Activated CD4-positive, alpha-beta T cell treated with anti-CD3 and anti-CD28 coated beads, Interleukin-2, amount 10 ng/mL, durations not matched to agents 24 days and 14 days (primary cell): ENCODE results near the gene GP2. TPM values are rescaled to one million over a fixed set of nuclear protein-coding genes. Genes with fewer than 3 reads are reported as not detected.

ENCODE experiments used
- DNase-seq: peaks from one replicate; pipeline ENCODE4 v3.0.0; 2022
- H3K27ac Mint-ChIP-seq: one replicate; pipeline ENCODE4 v1.8.0; 2022; ENCODE audit warnings: mild to moderate bottlenecking, mixed read lengths
- H3K27me3 Mint-ChIP-seq: one replicate; pipeline ENCODE4 v1.8.0; 2022; ENCODE audit warnings: mixed read lengths
- H3K36me3 Mint-ChIP-seq: one replicate; pipeline ENCODE4 v1.8.0; 2022; ENCODE audit warnings: low read depth, mild to moderate bottlenecking, mixed read lengths
- H3K4me1 Mint-ChIP-seq: one replicate; pipeline ENCODE4 v1.8.0; 2021; ENCODE audit warnings: mixed read lengths
- H3K4me3 Mint-ChIP-seq: one replicate; pipeline ENCODE4 v1.8.0; 2022; ENCODE audit warnings: mild to moderate bottlenecking, moderate library complexity, mixed read lengths
- H3K9me3 Mint-ChIP-seq: one replicate; pipeline ENCODE4 v1.8.0; 2021; ENCODE audit warnings: mixed read lengths
- intact Hi-C: fragments of 100-400 bp; cut with micrococcal nuclease; formaldehyde crosslinking; loops from one replicate; pipeline ENCODE4 v1.15.1; 2023
- total RNA-seq: library from RNA; stranded (reverse); gene quantifications from 2 replicates; pipeline ENCODE4 v1.2.3, GENCODE V29; 2022

The GP2 gene
- total RNA-seq, 1 donor from 2014 or later: not detected

- Mint-ChIP-seq H3K9me3 (no peaks in the 10 kb centered on the region), H3K27me3 (no peaks in the 10 kb centered on the region), H3K27ac (no peak overlapping the region), H3K4me3 (no peak overlapping the region), H3K4me1 (no peaks in the 10 kb centered on the region), H3K36me3 (no peaks in the 10 kb centered on the region)
- DNase-seq: no peak
- intact Hi-C loops: no loop called here
Measured at GRCh38 chr16:20307791-20308190, 19.5 kb downstream of the GP2 start.

GRCh38 chr16:20307240-20307671 is 20.1 kb downstream of the GP2 start:
- Mint-ChIP-seq H3K27ac (no peak overlapping the region), H3K9me3 (no peaks in the 10 kb centered on the region), H3K27me3 (no peaks in the 10 kb centered on the region), H3K4me3 (no peak overlapping the region), H3K36me3 (no peaks in the 10 kb centered on the region), H3K4me1 (no peaks in the 10 kb centered on the region)
- intact Hi-C loops: no loop called here
- DNase-seq: no peak

DNA sequence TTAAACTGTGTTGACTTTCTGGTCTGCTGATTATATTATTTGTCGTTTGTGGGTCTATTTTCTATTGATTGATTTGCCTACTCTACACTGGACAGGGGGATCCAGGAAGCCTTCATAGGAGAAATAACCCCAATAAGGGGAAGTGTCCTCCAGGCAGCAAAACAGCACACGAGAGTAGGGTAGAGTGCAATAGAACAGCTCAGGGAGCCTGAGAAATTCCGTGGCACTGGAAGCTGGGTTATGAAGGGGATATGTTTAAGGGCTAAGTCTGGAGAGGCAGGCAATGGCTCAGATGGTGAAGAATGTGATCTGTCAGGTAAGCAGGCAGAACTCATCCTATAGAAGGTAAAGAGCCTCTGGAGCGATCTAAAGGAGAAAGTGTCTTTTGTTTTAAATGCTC is 20.9 kb downstream of the GP2 start:
- DNase-seq: no peak
- no peaks in the 10 kb centered on the region for H3K36me3 Mint-ChIP-seq
- H3K27me3 Mint-ChIP-seq: no peaks in the 10 kb centered on the region
- H3K4me3 Mint-ChIP-seq: no peak overlapping the region
- intact Hi-C loops: no loop called here
- no peaks in the 10 kb centered on the region for H3K4me1 Mint-ChIP-seq
- no peak overlapping the region for H3K27ac Mint-ChIP-seq
- no peaks in the 10 kb centered on the region for H3K9me3 Mint-ChIP-seq

DNA sequence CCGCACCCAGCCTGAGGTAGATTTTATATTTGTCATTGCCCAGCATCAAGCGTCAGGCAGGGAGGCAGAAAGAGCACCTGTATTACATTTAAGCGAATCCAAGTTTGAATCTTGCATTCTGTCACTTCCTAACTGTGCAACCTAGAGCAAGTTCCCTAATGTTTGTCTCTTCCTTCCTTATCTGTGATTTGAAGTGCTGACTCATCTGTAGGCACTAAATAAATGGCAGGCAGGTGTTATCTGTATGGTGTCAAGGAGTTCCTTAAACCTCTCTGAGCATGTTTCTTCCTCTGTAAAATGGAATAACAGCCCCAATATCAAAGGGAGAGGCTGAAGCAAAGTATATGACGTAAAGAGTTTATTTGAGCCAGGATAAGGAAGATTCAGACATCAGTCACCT is 24.3 kb downstream of the GP2 start:
- intact Hi-C loops: no loop called here
- H3K4me3 Mint-ChIP-seq: no peak overlapping the region

GRCh38 chr16:20302389-20302788 is 24.9 kb downstream of the GP2 start:
- Mint-ChIP-seq H3K36me3 (no peaks in the 10 kb centered on the region), H3K4me1 (no peaks in the 10 kb centered on the region), H3K27me3 (no peaks in the 10 kb centered on the region), H3K4me3 (no peak overlapping the region), H3K27ac (no peak overlapping the region), H3K9me3 (no peaks in the 10 kb centered on the region)
- intact Hi-C loops: no loop called here
- no peak for DNase-seq

More for the DNA sequence above, 24.3 kb downstream of the GP2 start:
- DNase-seq: no peak
- no peaks in the 10 kb centered on the region for H3K4me1 Mint-ChIP-seq
- H3K36me3 Mint-ChIP-seq: no peaks in the 10 kb centered on the region
- no peaks in the 10 kb centered on the region for H3K9me3 Mint-ChIP-seq
- H3K27ac Mint-ChIP-seq: no peak overlapping the region
- H3K27me3 Mint-ChIP-seq: no peaks in the 10 kb centered on the region

DNA sequence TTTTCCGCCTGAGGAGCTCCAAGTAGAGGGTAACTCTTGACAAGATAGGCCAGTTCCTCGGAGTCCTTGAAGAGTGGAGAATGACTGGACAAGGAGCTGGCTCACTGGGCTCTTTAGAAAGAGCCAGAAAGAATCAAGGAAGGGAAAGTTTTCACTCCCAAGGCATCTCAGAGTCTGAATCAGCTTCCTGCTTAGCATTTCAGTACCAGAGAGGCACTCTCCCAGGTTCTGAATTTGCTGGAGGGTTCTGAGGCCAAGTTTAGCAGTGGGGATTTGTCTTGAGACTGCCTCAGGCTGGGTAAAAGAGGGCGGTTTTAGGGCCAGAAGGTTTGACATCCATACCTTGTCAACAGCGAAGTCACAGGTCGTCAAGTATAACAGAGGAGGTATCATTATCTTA is 25.5 kb downstream of the GP2 start:
- no peak overlapping the region for H3K27ac Mint-ChIP-seq
- no peaks in the 10 kb centered on the region for H3K9me3 Mint-ChIP-seq
- intact Hi-C loops: no loop called here
- H3K36me3 Mint-ChIP-seq: no peaks in the 10 kb centered on the region
- H3K4me3 Mint-ChIP-seq: no peak overlapping the region
- no peaks in the 10 kb centered on the region for H3K27me3 Mint-ChIP-seq
- no peaks in the 10 kb centered on the region for H3K4me1 Mint-ChIP-seq
- DNase-seq: no peak

GRCh38 chr16:20300312-20301097 is 26.8 kb downstream of the GP2 start:
- DNase-seq: peak; percentile 78
- H3K36me3 Mint-ChIP-seq: no peaks in the 10 kb centered on the region
- no peaks in the 10 kb centered on the region for H3K27me3 Mint-ChIP-seq
- no peak overlapping the region for H3K27ac Mint-ChIP-seq
- H3K9me3 Mint-ChIP-seq: no peaks in the 10 kb centered on the region
- intact Hi-C loops: loop anchor here (1.0 kb wide), 1 partner anchor 393 kb away; no protein-coding TSS in a partner anchor
- no peak overlapping the region for H3K4me3 Mint-ChIP-seq
- H3K4me1 Mint-ChIP-seq: no peaks in the 10 kb centered on the region

GRCh38 chr16:20298452-20298851 is 28.9 kb downstream of the GP2 start:
- intact Hi-C loops: no loop called here
- no peak for DNase-seq
- Mint-ChIP-seq H3K4me3 (no peak overlapping the region), H3K27ac (no peak overlapping the region), H3K9me3 (no peaks in the 10 kb centered on the region), H3K36me3 (no peaks in the 10 kb centered on the region), H3K27me3 (no peaks in the 10 kb centered on the region), H3K4me1 (no peaks in the 10 kb centered on the region)

DNA sequence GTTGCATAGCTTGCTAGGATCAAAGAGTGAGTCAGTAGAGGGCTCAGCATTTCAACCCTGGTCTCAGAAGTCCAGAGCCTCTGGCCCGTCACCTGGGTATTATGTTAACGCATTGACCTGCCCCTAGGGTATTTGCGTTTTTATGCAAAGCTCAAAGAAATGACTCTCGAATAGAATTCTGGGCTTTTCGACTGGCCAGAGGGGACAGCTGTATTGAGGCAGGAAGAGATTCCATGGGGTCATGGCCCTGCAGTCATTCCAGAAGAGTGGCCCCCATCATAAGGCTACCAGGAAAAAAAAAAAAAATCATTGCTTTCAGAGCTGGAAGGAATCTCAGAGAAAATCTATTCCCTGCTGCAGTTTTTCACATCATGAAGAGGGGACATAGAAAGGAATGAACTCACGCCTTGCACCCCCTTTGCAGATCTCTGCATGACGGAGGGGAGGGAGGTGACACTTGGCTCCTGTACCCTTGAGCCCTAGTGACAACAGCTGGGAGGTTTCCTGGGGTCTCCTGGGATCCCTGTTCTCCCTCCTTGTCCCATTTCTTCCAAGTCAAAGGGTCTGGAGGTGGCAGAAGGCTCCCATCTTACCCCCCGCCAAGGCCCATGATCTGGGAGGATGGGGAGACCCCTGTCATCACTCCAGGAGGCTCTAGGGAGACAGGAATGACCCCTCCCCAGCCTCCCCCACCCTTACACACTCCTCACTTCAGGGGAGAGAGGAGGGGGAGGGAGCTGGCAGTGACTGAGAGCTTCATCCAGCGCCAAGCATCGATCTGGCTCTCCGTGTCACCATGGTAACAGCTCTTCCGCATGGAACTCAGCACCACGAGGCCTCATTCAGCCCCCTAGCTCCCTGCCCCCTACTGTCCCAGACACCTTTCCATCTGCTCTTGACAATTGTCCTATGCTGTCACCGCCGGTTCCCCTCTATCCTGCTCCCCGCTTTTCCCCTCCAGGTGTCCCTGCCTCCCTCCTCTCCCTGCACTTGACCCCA is 35.8 kb downstream of the GP2 start:
- H3K27me3 Mint-ChIP-seq: no peaks in the 10 kb centered on the region
- H3K4me1 Mint-ChIP-seq: no peaks in the 10 kb centered on the region
- DNase-seq: no peak
- no peak overlapping the region for H3K4me3 Mint-ChIP-seq
- intact Hi-C loops: no loop called here
- H3K36me3 Mint-ChIP-seq: no peaks in the 10 kb centered on the region
- H3K9me3 Mint-ChIP-seq: no peaks in the 10 kb centered on the region
- no peak overlapping the region for H3K27ac Mint-ChIP-seq

GRCh38 chr16:20289571-20289970 is 37.7 kb downstream of the GP2 start:
- no peaks in the 10 kb centered on the region for H3K27me3 Mint-ChIP-seq
- no peaks in the 10 kb centered on the region for H3K36me3 Mint-ChIP-seq
- H3K27ac Mint-ChIP-seq: no peak overlapping the region
- no peak for DNase-seq
- no peaks in the 10 kb centered on the region for H3K9me3 Mint-ChIP-seq
- H3K4me1 Mint-ChIP-seq: no peaks in the 10 kb centered on the region
- intact Hi-C loops: no loop called here
- no peak overlapping the region for H3K4me3 Mint-ChIP-seq

DNA sequence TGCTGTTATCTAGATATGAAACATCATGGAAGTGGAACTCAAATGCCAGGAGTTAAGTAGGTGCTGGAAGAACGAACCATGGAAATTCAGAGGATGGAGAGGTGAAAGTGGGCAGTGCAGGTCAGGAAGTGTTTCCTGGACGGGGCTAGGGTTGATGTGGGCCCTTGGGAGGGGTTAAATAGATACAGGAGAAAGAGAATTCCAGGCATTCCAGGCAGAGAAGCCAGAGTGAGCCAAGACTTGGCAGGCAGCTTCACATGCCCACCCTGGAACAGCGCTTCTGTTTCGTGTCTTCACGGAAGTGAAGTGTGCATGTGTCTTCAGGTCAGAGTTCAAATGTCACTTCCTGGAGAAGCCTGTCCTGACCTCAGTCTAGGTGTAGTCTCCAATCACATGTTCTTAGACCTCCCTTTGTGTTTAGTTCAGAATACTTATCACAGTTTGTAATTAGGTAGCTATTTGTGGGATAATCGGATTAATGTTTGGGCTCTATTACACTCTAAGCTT is 41.3 kb downstream of the GP2 start:
- H3K36me3 Mint-ChIP-seq: no peaks in the 10 kb centered on the region
- intact Hi-C loops: no loop called here
- H3K27ac Mint-ChIP-seq: no peak overlapping the region
- no peak for DNase-seq
- H3K4me1 Mint-ChIP-seq: no peaks in the 10 kb centered on the region
- H3K4me3 Mint-ChIP-seq: no peak overlapping the region
- H3K9me3 Mint-ChIP-seq: no peaks in the 10 kb centered on the region
- H3K27me3 Mint-ChIP-seq: no peaks in the 10 kb centered on the region

DNA sequence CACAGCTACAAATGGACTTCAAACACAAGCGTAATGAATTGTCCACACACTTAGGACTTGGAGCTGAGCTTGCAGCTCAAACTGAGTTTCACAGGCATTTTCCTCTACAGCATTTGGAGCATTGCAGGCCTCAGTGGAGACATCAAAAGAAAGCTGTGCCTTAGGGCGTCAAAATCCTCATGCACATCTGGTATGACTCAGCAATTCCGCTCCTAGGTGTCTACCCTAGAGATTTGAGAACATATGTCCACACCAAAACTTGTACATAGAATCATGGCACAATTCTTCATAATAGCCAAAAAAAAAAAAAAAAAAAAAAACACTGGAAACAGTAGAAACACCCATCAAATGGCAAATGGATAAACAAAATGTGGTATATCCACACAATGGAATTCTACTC is 47.1 kb downstream of the GP2 start:
- no peaks in the 10 kb centered on the region for H3K4me1 Mint-ChIP-seq
- no peak for DNase-seq
- H3K27ac Mint-ChIP-seq: no peak overlapping the region
- no peaks in the 10 kb centered on the region for H3K9me3 Mint-ChIP-seq
- intact Hi-C loops: no loop called here
- no peaks in the 10 kb centered on the region for H3K36me3 Mint-ChIP-seq
- no peak overlapping the region for H3K4me3 Mint-ChIP-seq
- H3K27me3 Mint-ChIP-seq: no peaks in the 10 kb centered on the region

DNA sequence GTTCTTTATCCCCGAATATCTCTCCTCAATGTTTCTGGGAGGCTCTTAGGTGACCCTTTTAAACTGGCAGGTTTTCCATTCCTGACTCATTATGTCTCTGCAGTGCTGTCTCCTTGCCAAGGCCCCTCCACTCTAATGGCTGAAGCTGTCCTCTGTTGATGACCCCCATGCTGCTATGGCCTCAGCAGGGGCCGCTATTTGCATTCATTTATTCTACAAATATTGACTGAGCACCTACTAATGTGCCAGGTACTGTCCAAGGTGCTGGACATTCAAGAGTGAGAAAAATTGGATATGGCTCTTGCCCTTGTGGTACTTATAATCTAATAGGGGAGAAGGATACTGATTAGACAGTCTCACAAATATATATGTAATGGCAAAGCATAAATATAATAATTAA is 55.4 kb downstream of the GP2 start:
- H3K9me3 Mint-ChIP-seq: no peaks in the 10 kb centered on the region
- no peak overlapping the region for H3K4me3 Mint-ChIP-seq
- no peaks in the 10 kb centered on the region for H3K36me3 Mint-ChIP-seq
- intact Hi-C loops: no loop called here
- H3K4me1 Mint-ChIP-seq: no peaks in the 10 kb centered on the region
- no peaks in the 10 kb centered on the region for H3K27me3 Mint-ChIP-seq
- DNase-seq: no peak
- no peak overlapping the region for H3K27ac Mint-ChIP-seq

- no peak for DNase-seq
- Mint-ChIP-seq H3K9me3 (no peaks in the 10 kb centered on the region), H3K4me3 (no peak overlapping the region), H3K27me3 (no peaks in the 10 kb centered on the region), H3K36me3 (no peaks in the 10 kb centered on the region), H3K27ac (no peak overlapping the region), H3K4me1 (no peaks in the 10 kb centered on the region)
- intact Hi-C loops: no loop called here
Measured at GRCh38 chr16:20268409-20268808, 58.9 kb downstream of the GP2 start.
